Measurements from ENCODE around the gene TRMT2A.

TRMT2A gene

DNA sequence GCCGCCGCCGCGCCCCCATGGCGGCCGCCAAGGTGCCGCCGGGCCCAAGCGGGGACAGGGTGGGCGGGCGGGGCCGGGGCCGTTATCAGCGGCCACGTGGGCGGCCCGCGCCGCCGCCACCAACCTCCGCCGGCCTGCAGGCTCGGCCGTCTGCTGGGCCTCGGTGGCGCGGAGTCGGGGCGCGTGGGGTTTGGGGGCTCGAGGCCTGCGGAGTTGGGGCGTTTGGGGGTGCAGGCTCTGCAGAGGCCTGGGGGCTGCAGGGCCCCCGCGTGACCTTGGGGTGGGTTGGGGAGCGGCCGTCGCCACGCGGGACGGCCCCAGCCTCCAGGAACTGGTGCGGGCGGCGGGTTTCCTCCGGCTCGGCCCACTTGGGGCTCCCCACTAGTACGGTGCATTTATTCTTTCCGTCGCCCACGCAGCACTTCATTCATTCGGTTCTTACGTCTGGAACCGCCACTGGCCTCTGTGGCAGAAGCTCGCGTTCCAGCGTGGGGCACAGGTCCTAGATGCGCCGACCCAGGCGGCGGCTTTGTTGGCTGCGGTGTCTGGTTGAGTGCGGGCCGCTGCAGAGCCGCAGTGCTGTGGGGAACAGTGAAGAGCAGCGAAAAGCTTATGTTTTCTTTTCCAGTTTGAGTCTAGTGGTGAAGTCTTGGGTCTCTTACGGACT is 740 bp upstream of the TRMT2A start:
- TF ChIP-seq, protein P1, sequence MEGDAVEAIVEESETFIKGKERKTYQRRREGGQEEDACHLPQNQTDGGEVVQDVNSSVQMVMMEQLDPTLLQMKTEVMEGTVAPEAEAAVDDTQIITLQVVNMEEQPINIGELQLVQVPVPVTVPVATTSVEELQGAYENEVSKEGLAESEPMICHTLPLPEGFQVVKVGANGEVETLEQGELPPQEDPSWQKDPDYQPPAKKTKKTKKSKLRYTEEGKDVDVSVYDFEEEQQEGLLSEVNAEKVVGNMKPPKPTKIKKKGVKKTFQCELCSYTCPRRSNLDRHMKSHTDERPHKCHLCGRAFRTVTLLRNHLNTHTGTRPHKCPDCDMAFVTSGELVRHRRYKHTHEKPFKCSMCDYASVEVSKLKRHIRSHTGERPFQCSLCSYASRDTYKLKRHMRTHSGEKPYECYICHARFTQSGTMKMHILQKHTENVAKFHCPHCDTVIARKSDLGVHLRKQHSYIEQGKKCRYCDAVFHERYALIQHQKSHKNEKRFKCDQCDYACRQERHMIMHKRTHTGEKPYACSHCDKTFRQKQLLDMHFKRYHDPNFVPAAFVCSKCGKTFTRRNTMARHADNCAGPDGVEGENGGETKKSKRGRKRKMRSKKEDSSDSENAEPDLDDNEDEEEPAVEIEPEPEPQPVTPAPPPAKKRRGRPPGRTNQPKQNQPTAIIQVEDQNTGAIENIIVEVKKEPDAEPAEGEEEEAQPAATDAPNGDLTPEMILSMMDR (IDR thresholded peaks at IDR 0.05; ENCODE audit: insufficient read depth, low read depth, low read length, missing control alignments) = no peak
- H3K4me3 ChIP-seq (ENCODE audit: low read length) = peak overlapping the region; percentile 78
- DNase-seq (ENCODE audit: low read depth) = peak; percentile 46

DNA sequence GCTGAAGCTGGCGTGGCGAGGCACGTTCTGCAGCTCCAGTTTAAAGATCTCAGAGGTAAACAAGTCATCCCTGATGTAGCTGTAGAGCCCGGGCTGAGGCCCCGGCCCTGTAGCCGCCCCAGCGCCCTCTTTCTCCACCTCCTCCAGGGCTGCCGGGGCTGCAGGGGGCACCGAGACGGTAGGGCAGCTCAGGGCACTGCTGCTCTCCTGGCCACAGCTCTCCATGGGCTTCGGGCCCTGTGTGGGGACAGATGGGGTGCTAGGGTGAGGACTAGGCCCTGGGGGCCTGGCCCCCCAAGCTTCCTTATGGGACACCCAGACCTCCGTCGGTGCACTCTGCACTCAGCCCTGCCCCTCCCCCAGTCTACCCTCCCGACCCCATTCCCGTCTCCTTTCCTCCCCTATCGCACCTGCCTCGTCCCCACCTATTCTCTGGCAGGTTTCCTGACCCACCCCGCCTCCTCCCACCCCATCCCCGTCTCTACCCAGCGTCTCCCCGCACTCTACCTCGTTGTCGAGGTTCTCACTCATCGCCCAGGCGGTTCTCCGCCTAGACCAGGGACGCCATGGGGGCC is 563 bp downstream of the TRMT2A start:
- H3K4me3 ChIP-seq (ENCODE audit: low read length) = peak overlapping the region; percentile 80
- DNase-seq (ENCODE audit: low read depth) = no peak
- TF ChIP-seq, protein P1 (IDR thresholded peaks at IDR 0.05; ENCODE audit: insufficient read depth, low read depth, low read length, missing control alignments) = no peak

DNA sequence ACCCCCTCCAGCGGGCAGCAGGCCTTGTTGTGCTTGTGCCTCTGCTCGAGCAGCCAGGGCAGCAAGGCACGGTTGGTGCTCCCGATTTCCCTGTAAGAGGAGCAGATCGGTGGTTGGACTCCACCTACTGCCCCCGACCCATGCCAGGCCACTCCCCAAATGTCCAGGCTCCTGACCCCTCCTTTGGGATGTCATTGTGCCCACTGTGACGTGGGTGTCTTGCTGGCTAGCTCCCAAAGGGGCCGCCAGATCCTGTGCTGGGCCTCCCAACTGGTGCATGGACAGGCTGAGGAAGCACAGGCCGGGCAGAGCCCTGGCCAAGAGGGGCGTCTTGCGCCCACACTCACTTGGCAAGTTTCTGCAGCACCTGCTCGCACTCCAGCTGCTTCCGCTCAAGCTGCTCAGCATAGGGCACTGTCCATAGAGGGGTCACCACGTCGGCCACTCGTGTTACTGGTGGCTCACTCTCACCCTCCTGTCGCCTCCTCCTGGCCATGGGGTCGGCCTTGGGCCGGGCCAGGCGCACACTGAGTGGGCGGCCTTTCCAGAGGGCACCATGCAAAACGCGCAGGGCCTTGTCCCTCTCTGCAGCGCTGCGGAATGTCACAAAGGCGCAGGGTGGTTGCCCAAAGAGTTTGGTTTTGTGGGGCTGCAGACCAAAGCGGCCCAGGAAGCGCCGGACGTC is 1.2 kb downstream of the TRMT2A start, which contains the start of gene RANBP1:
TSS of gene RANBP1 (plus strand) at position 414 of the 685 bp plus-strand sequence. CDS start at position 495, 81 bp downstream.
- no peak for DNase-seq (ENCODE audit: low read depth)
- H3K4me3 ChIP-seq (ENCODE audit: low read length) = peak within 1 kb of the TSS; percentile 80
- TF ChIP-seq, protein P1 (IDR thresholded peaks at IDR 0.05; ENCODE audit: insufficient read depth, low read depth, low read length, missing control alignments) = no peak

DNA sequence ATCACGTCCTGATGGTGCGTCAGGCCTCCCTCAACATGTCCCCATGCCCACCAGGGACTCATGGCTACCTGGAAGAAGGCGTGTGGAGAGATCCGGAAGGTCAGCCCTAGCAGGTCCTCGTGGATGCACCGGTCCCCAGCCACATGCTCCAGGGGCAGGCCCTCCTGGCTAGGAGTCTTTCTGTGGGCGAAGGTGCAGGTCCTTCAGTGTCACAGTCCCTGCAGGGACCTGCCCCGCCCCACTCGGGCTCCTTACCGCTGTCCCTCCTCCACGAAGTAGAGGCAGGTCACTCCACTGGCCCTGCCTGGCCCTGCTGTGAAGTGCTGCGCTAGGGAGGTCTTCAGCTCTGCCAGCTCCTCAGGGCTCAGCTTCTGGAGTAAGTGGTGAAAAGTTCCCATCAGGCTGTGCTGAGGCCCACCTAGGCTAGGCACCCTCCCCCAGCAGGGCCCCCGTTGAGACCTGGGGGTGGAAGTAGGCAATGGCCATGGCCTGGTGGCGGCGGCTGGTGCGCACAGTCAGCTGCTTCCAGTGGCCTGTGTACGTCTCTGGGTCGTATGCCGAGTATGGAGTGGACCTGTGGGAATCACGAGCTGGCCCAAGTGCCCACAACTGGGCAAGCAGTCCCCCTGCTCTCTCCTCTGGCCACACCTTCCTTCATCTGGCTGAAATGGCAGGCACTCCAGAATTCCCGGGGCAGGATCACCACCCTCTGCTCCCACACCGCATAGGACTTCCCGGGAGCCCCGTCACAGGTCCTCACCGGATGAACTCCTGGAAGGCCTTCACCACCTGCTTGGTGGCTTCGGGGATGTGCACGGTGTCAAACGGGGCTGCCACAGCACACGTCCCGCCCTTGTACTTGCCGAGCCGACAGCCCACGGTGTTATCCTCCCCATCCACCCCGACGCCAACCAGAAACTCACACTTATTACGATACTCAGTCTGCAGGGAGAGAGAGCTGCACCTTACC is 2.2 kb downstream of the TRMT2A start:
- no peak for DNase-seq (ENCODE audit: low read depth)
- no peak overlapping the region for H3K4me3 ChIP-seq (ENCODE audit: low read length)
- TF ChIP-seq, protein P1 (IDR thresholded peaks at IDR 0.05; ENCODE audit: insufficient read depth, low read depth, low read length, missing control alignments) = no peak

DNA sequence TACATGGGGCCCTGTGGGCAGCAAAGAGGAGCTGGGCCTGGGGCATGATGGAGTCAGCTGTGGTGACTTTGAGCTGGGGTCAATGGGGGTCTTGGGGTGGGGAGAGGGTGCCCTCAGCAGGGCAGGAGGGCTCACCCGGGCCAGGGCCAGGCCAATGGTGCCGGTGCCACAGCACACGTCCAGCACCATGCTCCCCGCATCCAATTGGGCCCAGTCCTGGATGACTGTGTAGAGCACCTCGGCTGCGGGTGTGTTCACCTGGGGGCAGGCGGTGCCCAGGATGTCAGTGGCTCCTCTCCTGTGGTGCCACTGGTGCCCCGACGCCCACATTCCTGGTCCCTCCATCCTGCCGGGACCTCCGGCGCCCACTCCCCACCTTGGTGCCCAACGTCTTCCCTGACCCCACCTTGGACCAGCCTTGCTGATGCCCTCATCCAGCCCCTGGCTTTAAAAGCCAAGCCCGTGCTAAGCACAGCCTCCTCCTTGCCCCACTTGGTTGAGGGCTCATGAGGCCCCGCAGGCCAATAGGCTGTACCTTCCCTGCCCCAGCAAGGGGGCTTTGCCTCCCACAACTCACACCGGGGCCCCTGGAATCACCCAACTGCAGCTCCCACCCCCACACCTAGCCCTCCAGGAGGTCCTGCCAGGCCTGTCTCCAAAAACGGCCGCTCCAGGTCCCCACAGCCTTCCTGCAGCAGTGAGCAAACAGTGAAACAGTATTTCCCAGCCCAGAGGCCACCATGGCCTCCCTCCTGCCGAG is 3.3 kb downstream of the TRMT2A start:
- DNase-seq (ENCODE audit: low read depth) = no peak

More for the DNA sequence above, 3.3 kb downstream of the TRMT2A start:
- TF ChIP-seq, protein P1 (IDR thresholded peaks at IDR 0.05; ENCODE audit: insufficient read depth, low read depth, low read length, missing control alignments) = no peak
- no peak overlapping the region for H3K4me3 ChIP-seq (ENCODE audit: low read length)
